NCI-H146 treated with DMSO at 0.1 percent for 48 hours (cell line): Measurements from ENCODE around the gene RBM8A.
A peak's percentile ranks its signal among the peaks of the same experiment; 100 is the strongest.

Experiments used
- DNase-seq: peaks from one replicate; lab custom pipeline; 2025; ENCODE audit not compliant: unreplicated experiment; lab: John Stamatoyannopoulos, UW

RBM8A gene

GRCh38 chr1:145918144-145918991 lies 8.9 kb downstream of the RBM8A start, which contains the start of gene PEX11B:
TSS of gene PEX11B (minus strand) at chr1:145918717. CDS start at chr1:145918688, 29 bp downstream.
- DNase-seq: peak; percentile 65

GRCh38 chr1:145917595-145917994 lies 9.7 kb downstream of the RBM8A start:
- no peak for DNase-seq

- no peak for DNase-seq
Measured at GRCh38 chr1:145916745-145917144, 10.5 kb downstream of the RBM8A start.

GRCh38 chr1:145912128-145912641 lies 15.1 kb downstream of the RBM8A start:
- no peak for DNase-seq

GRCh38 chr1:145908653-145909052 lies 18.6 kb downstream of the RBM8A start:
- DNase-seq: no peak

GRCh38 chr1:145906954-145907753 lies 20.1 kb downstream of the RBM8A start:
- no peak for DNase-seq

- DNase-seq: no peak
Measured at GRCh38 chr1:145901312-145902021, 25.8 kb downstream of the RBM8A start.

- no peak for DNase-seq
Measured at GRCh38 chr1:145898756-145899155, 28.5 kb downstream of the RBM8A start.

- DNase-seq: no peak
Measured at GRCh38 chr1:145897969-145898368, 29.3 kb downstream of the RBM8A start.

- DNase-seq: no peak
Measured at GRCh38 chr1:145895471-145895870, 31.8 kb downstream of the RBM8A start.

- no peak for DNase-seq
Measured at GRCh38 chr1:145893306-145894055, 33.8 kb downstream of the RBM8A start.

GRCh38 chr1:145892486-145893087 lies 34.7 kb downstream of the RBM8A start:
- no peak for DNase-seq

- DNase-seq: peak; percentile 98
Measured at GRCh38 chr1:145891587-145892485, 35.4 kb downstream of the RBM8A start.

GRCh38 chr1:145891143-145891542 lies 36.1 kb downstream of the RBM8A start:
- peak; percentile 54 for DNase-seq

- DNase-seq: peak; percentile 43
Measured at GRCh38 chr1:145889722-145890121, 37.6 kb downstream of the RBM8A start.

GRCh38 chr1:145887631-145888030 lies 39.7 kb downstream of the RBM8A start:
- no peak for DNase-seq

- DNase-seq: no peak
Measured at GRCh38 chr1:145886816-145887215, 40.5 kb downstream of the RBM8A start.

- DNase-seq: no peak
Measured at GRCh38 chr1:145886390-145886789, 40.9 kb downstream of the RBM8A start.

- peak; percentile 73 for DNase-seq
Measured at GRCh38 chr1:145885738-145886287, 41.5 kb downstream of the RBM8A start, which contains the start of gene ANKRD35. TSS of gene ANKRD35 (minus strand) at chr1:145885866. CDS start at chr1:145885758, 108 bp downstream.
